Thoracic aorta (tissue), 2 donors: ENCODE measurements around the gene GPR150. TPM values are rescaled to one million over a fixed set of nuclear protein-coding genes. Genes with fewer than 3 reads are reported as not detected.

Experiments used
- ATAC-seq: fragments of 150-250 bp; one replicate; pipeline ENCODE4 v1.8.0; 2017; ENCODE audit warnings: low read depth; ENCODE audit not compliant: insufficient number of reproducible peaks, low FRiP score
- DNase-seq: peaks from one replicate; pipeline ENCODE4 v3.0.0-alpha.2; 2020; ENCODE audit warnings: low spot score
- H3K27ac ChIP-seq, 2 donors: fragments of 200-600 bp; sonication (generic); 1 replicate in 1 of 2; 2 replicates in 1 of 2; pipeline ENCODE4 v1.5.1; 2016; ENCODE audit warnings: mild to moderate bottlenecking in 2 of 2, moderate library complexity in 2 of 2
- H3K27me3 ChIP-seq: fragments of 200-600 bp; sonication (generic); replicated peaks from 2 replicates; pipeline ENCODE4 v1.6.0; 2016; ENCODE audit warnings: mild to moderate bottlenecking; ENCODE audit not compliant: insufficient read depth
- H3K36me3 ChIP-seq: fragments of 200-600 bp; sonication (generic); one replicate; pipeline ENCODE4 v1.5.1; 2016
- H3K4me1 ChIP-seq, 2 donors: fragments of 200-600 bp; sonication (generic); 1 replicate in 1 of 2; 2 replicates in 1 of 2; pipeline versions ENCODE4 v1.5.1 to v1.6.0; 2016; ENCODE audit warnings: low read depth in 2 of 2, mild to moderate bottlenecking in 1 of 2; ENCODE audit not compliant: control insufficient read depth in 1 of 2
- H3K4me3 ChIP-seq: fragments of 200-600 bp; sonication (generic); 2 replicates; pipeline ENCODE4 v1.5.1; 2016; ENCODE audit warnings: mild to moderate bottlenecking
- H3K9me3 ChIP-seq: fragments of 200-600 bp; sonication (generic); 2 replicates; pipeline ENCODE4 v1.5.1; 2016
- CTCF ChIP-seq: fragments of 200-600 bp; sonication (generic); IDR thresholded peaks from one replicate; pipeline ENCODE4 v1.5.1; 2019; ENCODE audit warnings: antibody characterized with exemption
- total RNA-seq, 2 donors: library from RNA; depleted of rRNA; stranded (reverse); fragments of >200 nt; gene quantifications; one replicate each; pipeline versions ENCODE4 v1.1.0 to v1.2.3, GENCODE V29; 2016

GPR150 gene
- total RNA-seq, 2 donors from 2014 or later: 1.1 TPM; not detected in 1

DNA sequence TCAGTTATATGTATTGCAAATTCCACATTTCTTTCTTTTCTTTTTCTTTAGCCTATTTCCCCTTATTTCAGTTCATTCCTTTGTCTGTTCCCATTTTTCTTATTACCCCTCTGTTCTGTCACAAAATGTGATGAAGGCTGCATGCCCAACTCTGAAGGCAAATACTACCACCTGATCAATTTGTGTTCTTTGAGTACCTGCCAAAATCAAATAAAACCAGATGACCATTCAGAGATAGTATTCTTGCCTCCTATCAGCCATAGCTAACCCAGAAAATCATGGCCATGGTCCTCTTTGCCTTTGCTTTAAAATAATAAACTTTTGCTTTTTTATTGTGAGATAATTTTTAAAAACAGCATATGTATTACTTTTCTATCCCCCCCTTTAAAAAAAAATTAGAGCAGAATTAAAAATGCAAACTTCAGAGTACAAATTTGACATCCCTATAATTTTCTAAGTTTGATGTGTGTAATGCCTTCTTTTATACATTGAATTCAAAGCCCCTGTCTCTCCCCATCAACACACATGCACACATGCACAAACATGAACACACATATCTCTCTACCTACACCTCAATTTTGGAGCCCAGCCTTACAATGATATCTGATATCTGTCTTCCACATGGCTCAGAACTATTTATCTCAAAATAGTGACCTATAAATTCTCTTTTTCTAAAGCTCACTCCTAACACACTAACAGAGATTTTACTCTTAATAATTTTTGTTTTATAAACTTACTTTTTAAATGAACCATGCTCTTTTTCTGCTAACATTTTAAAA, 30.1 kb downstream of the GPR150 start:
- TF ChIP-seq CTCF: no peak
- DNase-seq: no peak
- no peaks in the 10 kb centered on the region for H3K9me3 ChIP-seq
- no peak overlapping the region for H3K27ac ChIP-seq
- H3K4me1 ChIP-seq: peaks cover 0 to 9% of the 10 kb centered on the region in 2 donors
- H3K4me3 ChIP-seq: no peak overlapping the region
- no peaks in the 10 kb centered on the region for H3K36me3 ChIP-seq
- no peaks in the 10 kb centered on the region for H3K27me3 ChIP-seq
- ATAC-seq: no peak

- TF ChIP-seq CTCF: no peak
- H3K4me3 ChIP-seq: no peak overlapping the region
- no peak for DNase-seq
These were observed 33.0 kb downstream of the GPR150 start for GRCh38 chr5:95652849-95653248.

DNA sequence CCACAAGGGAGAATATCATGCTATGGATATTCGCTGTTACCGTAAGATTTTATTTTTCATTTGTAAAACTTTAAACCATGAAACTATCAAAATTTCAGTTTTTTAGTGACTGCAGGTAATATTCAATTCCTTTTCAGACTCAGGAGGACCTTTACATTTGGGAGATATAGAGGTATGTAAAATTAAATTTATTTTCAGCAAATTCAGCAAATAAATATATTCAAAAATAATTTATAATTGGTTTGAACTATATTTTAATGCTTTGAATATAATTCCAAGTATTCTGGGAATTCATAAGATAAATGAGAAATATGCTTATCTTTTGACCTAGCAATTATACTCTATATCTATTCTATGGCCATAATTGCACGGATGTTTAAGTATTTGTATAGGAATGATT, 34.3 kb downstream of the GPR150 start:
- Histone ChIP-seq H3K9me3 (no peaks in the 10 kb centered on the region), H3K4me3 (no peak overlapping the region), H3K4me1 (no peaks in the 10 kb centered on the region), H3K27me3 (no peaks in the 10 kb centered on the region), H3K36me3 (no peaks in the 10 kb centered on the region), H3K27ac (no peak overlapping the region)
- DNase-seq: no peak
- no peak for TF ChIP-seq CTCF
- no peak for ATAC-seq

More at GRCh38 chr5:95652849-95653248, 33.0 kb downstream of the GPR150 start:
- peaks cover 0 to under 1% of the 10 kb centered on the region in 2 donors for H3K4me1 ChIP-seq
- H3K27ac ChIP-seq: no peak overlapping the region
- H3K9me3 ChIP-seq: no peaks in the 10 kb centered on the region
- no peak for ATAC-seq
- H3K36me3 ChIP-seq: no peaks in the 10 kb centered on the region
- H3K27me3 ChIP-seq: no peaks in the 10 kb centered on the region

DNA sequence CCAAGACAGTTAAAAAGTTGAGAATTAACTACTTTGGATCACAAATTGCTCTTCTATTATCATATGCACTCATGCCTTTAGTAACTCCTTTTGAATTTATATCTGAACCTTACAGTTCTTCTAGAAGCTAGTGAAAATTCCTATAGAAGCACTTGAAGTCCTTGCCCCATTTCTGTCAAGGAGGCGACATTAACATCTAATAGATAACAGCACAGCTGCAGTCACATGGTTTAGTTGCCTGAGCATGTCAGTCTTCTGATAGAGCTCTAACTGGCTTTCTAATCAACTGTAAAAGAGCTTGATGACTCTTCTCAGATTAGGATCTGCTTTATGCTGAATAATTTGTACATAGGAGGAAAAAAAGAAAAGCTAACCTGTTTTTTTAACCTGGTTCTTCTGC, 35.7 kb downstream of the GPR150 start:
- Histone ChIP-seq H3K27ac (no peak overlapping the region), H3K36me3 (no peaks in the 10 kb centered on the region), H3K27me3 (no peaks in the 10 kb centered on the region), H3K4me3 (no peak overlapping the region), H3K9me3 (no peaks in the 10 kb centered on the region), H3K4me1 (no peaks in the 10 kb centered on the region)
- TF ChIP-seq CTCF: no peak
- DNase-seq: no peak
- ATAC-seq: no peak

GRCh38 chr5:95660060-95660459, 40.2 kb downstream of the GPR150 start:
- H3K4me1 ChIP-seq: no peaks in the 10 kb centered on the region
- H3K27ac ChIP-seq: no peak overlapping the region
- DNase-seq: no peak
- ATAC-seq: no peak
- H3K9me3 ChIP-seq: no peaks in the 10 kb centered on the region
- no peak for TF ChIP-seq CTCF
- H3K4me3 ChIP-seq: no peak overlapping the region
- H3K36me3 ChIP-seq: no peaks in the 10 kb centered on the region
- no peaks in the 10 kb centered on the region for H3K27me3 ChIP-seq
